GM13977 (cell line): ENCODE measurements around the gene ARHGAP28.

ENCODE experiments used
- DNase-seq: peaks from one replicate; pipeline ENCODE4 v3.0.0; 2012; ENCODE audit warnings: low spot score
- CTCF ChIP-seq: IDR thresholded peaks from 2 replicates; pipeline ENCODE4 v1.5.1; 2012; ENCODE audit warnings: mild to moderate bottlenecking, control low read depth; ENCODE audit not compliant: insufficient read depth; ENCODE audit errors: extremely low read depth, missing control alignments
- in situ Hi-C: fragments of 300-500 bp; cut with MboI; formaldehyde crosslinking; loops from one replicate; pipeline ENCODE4 v1.12.0; 2022; ENCODE audit warnings: low sequenced_read_pairs, low pct_unique_long_range_greater_than_20kb, mixed read lengths, inconsistent platforms; ENCODE audit not compliant: unreplicated experiment

Gene ARHGAP28

GRCh38 chr18:6901286-6901926 is 171.9 kb downstream of the ARHGAP28 start:
- in situ Hi-C loops: no loop called here
- TF ChIP-seq CTCF: no peak
- DNase-seq: no peak

GRCh38 chr18:6917072-6917471 is 187.6 kb downstream of the ARHGAP28 start:
- no peak for TF ChIP-seq CTCF
- in situ Hi-C loops: no loop called here
- DNase-seq: no peak

- peak; percentile 61 for TF ChIP-seq CTCF
- in situ Hi-C loops: no loop called here
- peak; percentile 48 for DNase-seq
These were observed 190.8 kb downstream of the ARHGAP28 start for GRCh38 chr18:6920099-6920955.

GRCh38 chr18:6921571-6921970 is 192.1 kb downstream of the ARHGAP28 start:
- DNase-seq: no peak
- no peak for TF ChIP-seq CTCF
- in situ Hi-C loops: no loop called here

- no peak for TF ChIP-seq CTCF
- no peak for DNase-seq
- in situ Hi-C loops: no loop called here
These were observed 193.7 kb downstream of the ARHGAP28 start for GRCh38 chr18:6923220-6923619.

GRCh38 chr18:6927153-6927552 is 197.6 kb downstream of the ARHGAP28 start:
- TF ChIP-seq CTCF: no peak
- in situ Hi-C loops: no loop called here
- no peak for DNase-seq
